HCT116 (cell line): Measurements from ENCODE around the gene TMEM123. TPM values are rescaled to one million over a fixed set of nuclear protein-coding genes. Genes with fewer than 3 reads are reported as not detected.

Experiments used
- ATAC-seq: fragments of 200-7000 bp; cut with Tn5 transposase; 2 replicates; pipeline ENCODE4 v1.9.1; 2020; ENCODE audit warnings: mild to moderate bottlenecking, moderate library complexity
- BruUV-seq: library from RNA; stranded (reverse); fragments of 400-500 nt; replicated peaks from 2 replicates; lab custom pipeline; 2021; lab: Mats Ljungman, UMichigan
- CTCF ChIA-PET: fragments of 300-600 bp; sonication (Branson Sonifier 250); formaldehyde crosslinking; loops from one replicate; lab custom pipeline; 2021; ENCODE audit warnings: antibody characterized with exemption; lab: Charles Lee
- POLR2A ChIA-PET: fragments of 300-600, 350-600 bp; sonication (Branson Sonifier 250); formaldehyde crosslinking; loops from one replicate; lab custom pipeline; 2021; ENCODE audit warnings: antibody characterized with exemption; lab: Charles Lee
- RAD21 ChIA-PET, 2 experiments: fragments of 300-600 bp; sonication (Branson Sonifier 250); formaldehyde crosslinking; loops; one replicate each; lab custom pipeline; 2023; ENCODE audit warnings: low total read pairs in 2 of 2; ENCODE audit not compliant: uncharacterized antibody in 2 of 2, unreplicated experiment in 2 of 2, low non-redundant PET in 1 of 2; lab: Charles Lee
- DNase-seq: peaks from one replicate; pipeline ENCODE4 v3.0.0-alpha.2; 2010; ENCODE audit warnings: low read depth, low spot score
- H2AFZ ChIP-seq: fragments of 200-600 bp; shearing (Covaris generic), sonication (generic); 2 replicates; pipeline ENCODE4 v1.6.1; 2017; ENCODE audit warnings: low read depth, mixed run types, mixed read lengths, antibody characterized with exemption, low read length; ENCODE audit not compliant: poor library complexity, severe bottlenecking
- H3K27ac ChIP-seq: 2 replicates; pipeline ENCODE4 v1.5.1; 2012; ENCODE audit warnings: low read depth, low read length
- H3K27me3 ChIP-seq: fragments of 200-600 bp; sonication (generic); 2 replicates; pipeline ENCODE4 v1.6.1; 2016; ENCODE audit warnings: mixed run types, low read length, mixed read lengths; ENCODE audit not compliant: insufficient read depth
- H3K36me3 ChIP-seq, 2 experiments: fragments of 200-500 bp in 1 of 2; fragments of 200-600 bp in 1 of 2; sonication (Bioruptor generic) in 1 of 2; sonication (generic) in 1 of 2; 2 replicates each; pipeline versions ENCODE4 v1.5.1 to v1.6.1; 2014 to 2016; ENCODE audit warnings: low read length in 2 of 2, inconsistent platforms in 1 of 2, mixed read lengths in 1 of 2, mixed run types in 1 of 2; ENCODE audit not compliant: insufficient read depth in 2 of 2, control insufficient read depth in 1 of 2
- H3K4me1 ChIP-seq, 2 experiments: fragments of 200-600 bp in 1 of 2; sonication (generic) in 1 of 2; 2 replicates each; pipeline versions ENCODE4 v1.5.1 to v1.6.1; 2012 to 2017; ENCODE audit warnings: low read length in 2 of 2, inconsistent platforms in 1 of 2, mild to moderate bottlenecking in 1 of 2, mixed read lengths in 1 of 2, mixed run types in 1 of 2, moderate library complexity in 1 of 2; ENCODE audit not compliant: insufficient read depth in 2 of 2, control insufficient read depth in 1 of 2
- H3K4me2 ChIP-seq: fragments of 200-600 bp; sonication (generic); 2 replicates; pipeline ENCODE4 v1.6.1; 2017; ENCODE audit warnings: mixed run types, low read length, mixed read lengths
- H3K4me3 ChIP-seq, 2 experiments: fragments of 200-600 bp in 1 of 2; sonication (generic) in 1 of 2; replicated peaks in 1 of 2; 2 replicates each; pipeline ENCODE4 v1.5.1; 2011 to 2016; ENCODE audit warnings: low read length in 2 of 2, control low read depth in 1 of 2, low read depth in 1 of 2, mild to moderate bottlenecking in 1 of 2, mixed read lengths in 1 of 2, mixed run types in 1 of 2
- H3K79me2 ChIP-seq: fragments of 200-600 bp; sonication (generic); 2 replicates; pipeline ENCODE4 v1.6.1; 2017; ENCODE audit warnings: mild to moderate bottlenecking, mixed run types, low read length, moderate library complexity, mixed read lengths; ENCODE audit not compliant: insufficient read depth
- H3K9ac ChIP-seq: fragments of 200-600 bp; sonication (generic); 2 replicates; pipeline ENCODE4 v1.6.1; 2016; ENCODE audit warnings: low read length, mixed read lengths
- H3K9me2 ChIP-seq: fragments of 200-600 bp; sonication (generic), shearing (Covaris generic); 2 replicates; pipeline ENCODE4 v1.6.1; 2017; ENCODE audit warnings: mixed run types, mild to moderate bottlenecking, moderate library complexity; ENCODE audit not compliant: insufficient read depth
- H3K9me3 ChIP-seq, 2 experiments: fragments of 200-500 bp in 1 of 2; fragments of 200-600 bp in 1 of 2; sonication (Bioruptor generic) in 1 of 2; sonication (generic) in 1 of 2; 2 replicates each; pipeline ENCODE4 v1.6.1; 2014 to 2017; ENCODE audit warnings: low read length in 2 of 2, mixed read lengths in 2 of 2, inconsistent platforms in 1 of 2, low read depth in 1 of 2, mild to moderate bottlenecking in 1 of 2, mixed run types in 1 of 2, moderate library complexity in 1 of 2; ENCODE audit not compliant: control insufficient read depth in 1 of 2, insufficient read depth in 1 of 2
- H4K20me1 ChIP-seq: fragments of 200-600 bp; sonication (generic), shearing (Covaris generic); 2 replicates; pipeline ENCODE4 v1.6.1; 2017; ENCODE audit warnings: mixed run types, mild to moderate bottlenecking, moderate library complexity; ENCODE audit not compliant: insufficient read depth
- EGR1 ChIP-seq: IDR thresholded peaks from 2 replicates; pipeline ENCODE4 v1.6.1; 2012; ENCODE audit warnings: low read depth
- EZH2 ChIP-seq: fragments of 200-600 bp; sonication (generic); IDR thresholded peaks from 2 replicates; pipeline ENCODE4 v1.6.1; 2017; ENCODE audit warnings: antibody characterized with exemption, mixed run types
- EZH2phosphoT487 ChIP-seq: fragments of 200-600 bp; IDR thresholded peaks from 2 replicates; pipeline ENCODE4 v1.6.1; 2018; ENCODE audit warnings: antibody characterized with exemption, borderline replicate concordance
- POLR2AphosphoS5 ChIP-seq: IDR thresholded peaks from 2 replicates; pipeline ENCODE4 v1.6.1; 2011; ENCODE audit warnings: mild to moderate bottlenecking, low read depth, low read length, moderate library complexity
- RAD21 ChIP-seq: IDR thresholded peaks from 2 replicates; pipeline ENCODE4 v1.6.1; 2012; ENCODE audit warnings: low read depth, mild to moderate bottlenecking
- SRF ChIP-seq: IDR thresholded peaks from 2 replicates; pipeline ENCODE4 v1.6.1; 2012; ENCODE audit warnings: low read depth
- YY1 ChIP-seq: IDR thresholded peaks from 2 replicates; pipeline ENCODE4 v1.6.1; 2011; ENCODE audit warnings: low read length, low read depth, moderate library complexity, mild to moderate bottlenecking; ENCODE audit not compliant: insufficient replicate concordance; ENCODE audit errors: extremely low read depth
- ZFX ChIP-seq: fragments of 450-650 bp; IDR thresholded peaks from 2 replicates; pipeline ENCODE4 v1.6.1; 2017
- ZNF274 ChIP-seq: fragments of 200-500 bp; sonication (Bioruptor generic); IDR thresholded peaks from 2 replicates; pipeline ENCODE4 v1.6.1; 2014; ENCODE audit warnings: mild to moderate bottlenecking, low read depth, low read length, inconsistent platforms
- intact Hi-C: fragments of 100-400 bp; cut with micrococcal nuclease; formaldehyde crosslinking; loops from 2 replicates; pipeline ENCODE4 v1.10.0; 2022
- total RNA-seq: library from RNA; stranded (reverse); gene quantifications from one replicate; pipeline ENCODE4 v1.2.1, GENCODE V29; 2021; ENCODE audit not compliant: unreplicated experiment
- TF ChIP-seq, protein P1 (sequence below): IDR thresholded peaks from 2 replicates; pipeline ENCODE4 v1.6.1; 2012; ENCODE audit warnings: low read depth
- TF ChIP-seq, protein P2 (sequence below): IDR thresholded peaks from 2 replicates; pipeline ENCODE4 v1.6.1; 2012

The TMEM123 gene
- total RNA-seq, 1 experiment from 2014 or later, result 217 TPM

DNA sequence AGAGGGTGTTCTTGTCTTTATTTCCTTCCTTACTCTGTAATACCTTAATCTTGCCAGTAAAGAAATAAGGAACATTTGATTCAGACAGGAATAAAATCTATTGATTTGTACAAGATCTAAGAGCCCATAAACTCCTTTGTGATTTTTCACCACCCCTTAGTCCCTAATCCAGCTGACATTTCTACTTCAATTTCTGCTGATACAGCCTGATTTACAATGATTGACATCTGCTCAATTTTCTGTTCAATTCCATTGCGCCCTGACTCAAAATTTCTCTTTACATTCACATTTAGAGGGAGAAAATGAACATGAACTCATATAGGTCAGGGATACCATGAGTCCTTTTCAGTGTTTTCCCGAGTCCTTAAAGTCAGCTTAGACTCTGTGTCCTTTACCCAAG is 27.2 kb upstream of the TMEM123 start:
- peaks cover 7 to 14% of the 10 kb centered on the region in 2 experiments; a peak in 3 of 4 replicates for H3K4me1 ChIP-seq
- H3K79me2 ChIP-seq, result no peaks in the 10 kb centered on the region
- H4K20me1 ChIP-seq, result no peaks in the 10 kb centered on the region
- H3K9ac ChIP-seq, result no peak overlapping the region
- ChIA-PET CTCF (no interaction called here), POLR2A (no interaction called here)
- BruUV-seq, result no TSS peak
- H3K27me3 ChIP-seq, result no peaks in the 10 kb centered on the region
- H2AFZ ChIP-seq, result no peak overlapping the region
- H3K9me3 ChIP-seq, result no peaks in the 10 kb centered on the region
- H3K4me3 ChIP-seq, result no peak overlapping the region
- ATAC-seq, result no peak
- TF ChIP-seq SRF, result no peak
- no peak for TF ChIP-seq EZH2
- no peak for TF ChIP-seq ZNF274
- TF ChIP-seq, all 23 proteins: peak for 0
- H3K4me2 ChIP-seq, result no peak overlapping the region
- H3K36me3 ChIP-seq, result no peaks in the 10 kb centered on the region
- no peak overlapping the region for H3K27ac ChIP-seq
- RAD21 ChIA-PET, result no interaction called here
- DNase-seq, result no peak
- intact Hi-C loops, result no loop called here
- no peaks in the 10 kb centered on the region for H3K9me2 ChIP-seq

DNA sequence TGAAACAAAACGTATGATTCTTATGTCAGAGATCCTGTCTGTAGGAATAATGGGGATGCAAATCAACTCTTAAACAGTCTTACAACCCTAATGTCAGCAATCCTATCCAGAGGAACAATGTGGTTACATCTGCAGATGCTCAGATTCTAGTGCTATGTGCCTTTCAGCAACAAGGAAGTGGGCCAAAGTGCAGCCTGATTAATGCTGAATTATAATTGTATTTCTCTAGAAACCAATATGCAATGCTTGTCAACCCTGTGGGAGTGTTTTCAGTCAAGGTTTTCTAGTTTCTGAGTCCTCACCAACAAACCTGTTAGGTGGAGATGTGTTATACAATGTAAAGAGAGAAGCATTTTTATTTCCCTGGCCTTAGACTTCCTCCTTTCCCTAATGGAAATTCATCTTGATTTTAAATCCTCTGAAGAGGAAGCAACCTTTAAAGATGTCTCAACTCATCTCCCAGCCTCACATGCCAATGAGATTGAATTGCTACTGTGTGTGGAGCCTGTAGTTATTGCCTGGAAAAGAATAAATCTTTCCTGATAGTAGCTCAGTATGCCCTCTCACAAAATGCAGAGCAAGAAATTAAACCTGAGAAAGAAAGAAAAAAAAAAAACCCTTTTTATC is 26.2 kb upstream of the TMEM123 start:
- BruUV-seq, result no TSS peak
- H3K27me3 ChIP-seq, result no peaks in the 10 kb centered on the region
- H3K4me1 ChIP-seq, result peaks cover 7 to 14% of the 10 kb centered on the region in 2 experiments; a peak in 3 of 4 replicates
- DNase-seq, result no peak
- H4K20me1 ChIP-seq, result no peaks in the 10 kb centered on the region
- POLR2A ChIA-PET, result no interaction called here
- H3K4me2 ChIP-seq, result no peak overlapping the region
- CTCF ChIA-PET, result no interaction called here
- H3K9me3 ChIP-seq, result no peaks in the 10 kb centered on the region
- no peaks in the 10 kb centered on the region for H3K36me3 ChIP-seq
- H3K27ac ChIP-seq, result no peak overlapping the region
- H3K9me2 ChIP-seq, result no peaks in the 10 kb centered on the region
- TF ChIP-seq ZFX (no peak), EGR1 (no peak), EZH2phosphoT487 (no peak), YY1 (no peak), RAD21 (no peak), POLR2AphosphoS5 (no peak)
- TF ChIP-seq, protein P1, sequence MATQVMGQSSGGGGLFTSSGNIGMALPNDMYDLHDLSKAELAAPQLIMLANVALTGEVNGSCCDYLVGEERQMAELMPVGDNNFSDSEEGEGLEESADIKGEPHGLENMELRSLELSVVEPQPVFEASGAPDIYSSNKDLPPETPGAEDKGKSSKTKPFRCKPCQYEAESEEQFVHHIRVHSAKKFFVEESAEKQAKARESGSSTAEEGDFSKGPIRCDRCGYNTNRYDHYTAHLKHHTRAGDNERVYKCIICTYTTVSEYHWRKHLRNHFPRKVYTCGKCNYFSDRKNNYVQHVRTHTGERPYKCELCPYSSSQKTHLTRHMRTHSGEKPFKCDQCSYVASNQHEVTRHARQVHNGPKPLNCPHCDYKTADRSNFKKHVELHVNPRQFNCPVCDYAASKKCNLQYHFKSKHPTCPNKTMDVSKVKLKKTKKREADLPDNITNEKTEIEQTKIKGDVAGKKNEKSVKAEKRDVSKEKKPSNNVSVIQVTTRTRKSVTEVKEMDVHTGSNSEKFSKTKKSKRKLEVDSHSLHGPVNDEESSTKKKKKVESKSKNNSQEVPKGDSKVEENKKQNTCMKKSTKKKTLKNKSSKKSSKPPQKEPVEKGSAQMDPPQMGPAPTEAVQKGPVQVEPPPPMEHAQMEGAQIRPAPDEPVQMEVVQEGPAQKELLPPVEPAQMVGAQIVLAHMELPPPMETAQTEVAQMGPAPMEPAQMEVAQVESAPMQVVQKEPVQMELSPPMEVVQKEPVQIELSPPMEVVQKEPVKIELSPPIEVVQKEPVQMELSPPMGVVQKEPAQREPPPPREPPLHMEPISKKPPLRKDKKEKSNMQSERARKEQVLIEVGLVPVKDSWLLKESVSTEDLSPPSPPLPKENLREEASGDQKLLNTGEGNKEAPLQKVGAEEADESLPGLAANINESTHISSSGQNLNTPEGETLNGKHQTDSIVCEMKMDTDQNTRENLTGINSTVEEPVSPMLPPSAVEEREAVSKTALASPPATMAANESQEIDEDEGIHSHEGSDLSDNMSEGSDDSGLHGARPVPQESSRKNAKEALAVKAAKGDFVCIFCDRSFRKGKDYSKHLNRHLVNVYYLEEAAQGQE, result no peak
- TF ChIP-seq, protein P2, sequence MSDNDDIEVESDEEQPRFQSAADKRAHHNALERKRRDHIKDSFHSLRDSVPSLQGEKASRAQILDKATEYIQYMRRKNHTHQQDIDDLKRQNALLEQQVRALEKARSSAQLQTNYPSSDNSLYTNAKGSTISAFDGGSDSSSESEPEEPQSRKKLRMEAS, result no peak
- no peaks in the 10 kb centered on the region for H3K79me2 ChIP-seq
- H2AFZ ChIP-seq, result no peak overlapping the region
- RAD21 ChIA-PET, result no interaction called here
- intact Hi-C loops, result no loop called here
- H3K9ac ChIP-seq, result no peak overlapping the region
- ATAC-seq, result no peak
- H3K4me3 ChIP-seq, result no peak overlapping the region
